IMR-90 (cell line): ENCODE results near the gene ADGRL1. TPM values are rescaled to one million over a fixed set of nuclear protein-coding genes. Genes with fewer than 3 reads are reported as not detected.

Experiments
- ATAC-seq: fragments of 200-7000 bp; cut with Tn5 transposase; 2 replicates; pipeline ENCODE4 v1.9.1; 2020; ENCODE audit warnings: low read depth, mild to moderate bottlenecking, moderate library complexity
- BruUV-seq: library from RNA; stranded (reverse); fragments of 400-500 nt; replicated peaks from 2 replicates; lab custom pipeline; 2021; lab: Mats Ljungman, UMichigan
- CTCF ChIA-PET: fragments of 300-600 bp; formaldehyde crosslinking; extraction: SDS; loops from one replicate; lab custom pipeline; 2021; ENCODE audit warnings: antibody characterized with exemption; lab: Yijun Ruan, JAX
- POLR2A ChIA-PET: fragments of 300-600 bp; sonication (Branson Sonifier 250); formaldehyde crosslinking; loops from one replicate; lab custom pipeline; 2022; ENCODE audit warnings: antibody characterized with exemption; ENCODE audit not compliant: unreplicated experiment; lab: Charles Lee
- DNase-seq: peaks from one replicate; pipeline ENCODE4 v3.0.0; 2013
- H2AFZ ChIP-seq: replicated peaks from 2 replicates; pipeline ENCODE3; 2013; ENCODE audit warnings: low read length, mild to moderate bottlenecking; ENCODE audit not compliant: poor library complexity
- H2AK5ac ChIP-seq: 2 replicates; pipeline ENCODE4 v1.6.1; 2013; ENCODE audit warnings: low read depth, low read length, inconsistent platforms
- H2AK9ac ChIP-seq: replicated peaks from 2 replicates; pipeline ENCODE3; 2013; ENCODE audit warnings: mild to moderate bottlenecking, low read depth, low read length, moderate library complexity; ENCODE audit not compliant: poor library complexity
- H2BK120ac ChIP-seq: 2 replicates; pipeline ENCODE4 v1.6.1; 2013; ENCODE audit warnings: low read depth, low read length, inconsistent platforms
- H2BK15ac ChIP-seq: 3 replicates; pipeline ENCODE4 v1.6.1; 2013; ENCODE audit warnings: low read depth, low read length, inconsistent platforms
- H2BK20ac ChIP-seq: 2 replicates; pipeline ENCODE4 v1.6.1; 2013; ENCODE audit warnings: low read depth, mild to moderate bottlenecking, inconsistent platforms, low read length, moderate library complexity
- H2BK5ac ChIP-seq: 2 replicates; pipeline ENCODE4 v1.6.1; 2013; ENCODE audit warnings: mild to moderate bottlenecking, low read depth, low read length, inconsistent platforms; ENCODE audit not compliant: poor library complexity, severe bottlenecking
- H3K14ac ChIP-seq: replicated peaks from 2 replicates; pipeline ENCODE4 v1.6.1; 2013; ENCODE audit warnings: low read depth, low read length, inconsistent platforms
- H3K18ac ChIP-seq: 2 replicates; pipeline ENCODE4 v1.6.1; 2013; ENCODE audit warnings: low read depth, low read length, control low read depth
- H3K23ac ChIP-seq: 2 replicates; pipeline ENCODE4 v1.6.1; 2013; ENCODE audit warnings: low read depth, low read length, inconsistent platforms
- H3K27ac ChIP-seq: 2 replicates; pipeline ENCODE4 v1.5.1; 2013; ENCODE audit warnings: mild to moderate bottlenecking, control low read depth, low read length; ENCODE audit not compliant: insufficient read depth
- H3K27me3 ChIP-seq: 2 replicates; pipeline ENCODE4 v1.6.1; 2013; ENCODE audit warnings: low read length; ENCODE audit not compliant: control insufficient read depth, insufficient read depth
- H3K36me3 ChIP-seq: 2 replicates; pipeline ENCODE4 v1.6.1; 2013; ENCODE audit warnings: low read length, mixed read lengths; ENCODE audit not compliant: control insufficient read depth, insufficient read depth
- H3K4ac ChIP-seq: 2 replicates; pipeline ENCODE4 v1.6.1; 2013; ENCODE audit warnings: low read depth, low read length, inconsistent platforms
- H3K4me1 ChIP-seq: 2 replicates; pipeline ENCODE4 v1.6.1; 2013; ENCODE audit warnings: low read length, mixed read lengths; ENCODE audit not compliant: control insufficient read depth, insufficient read depth
- H3K4me2 ChIP-seq: 2 replicates; pipeline ENCODE4 v1.6.1; 2013; ENCODE audit warnings: low read depth, mild to moderate bottlenecking, control low read depth, low read length, moderate library complexity
- H3K4me3 ChIP-seq: 2 replicates; pipeline ENCODE4 v1.5.1; 2013; ENCODE audit warnings: low read depth, mild to moderate bottlenecking, control low read depth, low read length, moderate library complexity; ENCODE audit not compliant: insufficient read depth
- H3K56ac ChIP-seq: 2 replicates; pipeline ENCODE4 v1.6.1; 2013; ENCODE audit warnings: low read length, inconsistent platforms; ENCODE audit not compliant: insufficient read depth; ENCODE audit errors: extremely low read depth
- H3K79me1 ChIP-seq, 2 experiments: 2 replicates each; pipeline ENCODE4 v1.6.1; 2013; ENCODE audit warnings: low read length in 2 of 2, inconsistent platforms in 1 of 2, low read depth in 1 of 2
- H3K9ac ChIP-seq: 2 replicates; pipeline ENCODE4 v1.6.1; 2013; ENCODE audit warnings: low read depth, low read length, control low read depth
- H3K9me1 ChIP-seq: 2 replicates; pipeline ENCODE4 v1.6.1; 2013; ENCODE audit warnings: low read length, inconsistent platforms; ENCODE audit not compliant: insufficient read depth
- H3K9me3 ChIP-seq: 2 replicates; pipeline ENCODE4 v1.6.1; 2013; ENCODE audit warnings: low read length; ENCODE audit not compliant: control insufficient read depth, insufficient read depth
- H4K20me1 ChIP-seq: 2 replicates; pipeline ENCODE4 v1.6.1; 2013; ENCODE audit warnings: low read length, inconsistent platforms; ENCODE audit not compliant: insufficient read depth
- H4K5ac ChIP-seq: 2 replicates; pipeline ENCODE4 v1.6.1; 2013; ENCODE audit warnings: mild to moderate bottlenecking, low read depth, low read length, control low read depth
- H4K8ac ChIP-seq, 2 experiments: 2 replicates each; pipeline ENCODE4 v1.6.1; 2013; ENCODE audit warnings: low read depth in 2 of 2, low read length in 2 of 2, control low read depth in 1 of 2, inconsistent platforms in 1 of 2
- H4K91ac ChIP-seq: 2 replicates; pipeline ENCODE4 v1.6.1; 2013; ENCODE audit warnings: low read depth, low read length, inconsistent platforms; ENCODE audit not compliant: insufficient read depth
- FOS ChIP-seq: fragments of 150-350 bp; IDR thresholded peaks from 2 replicates; pipeline ENCODE4 v1.6.1; 2016; ENCODE audit warnings: low read depth, low read length
- WGBS, 2 experiments: methylation state at CpG; one replicate each; pipeline versions ENCODE4 v1.1.5 to v1.1.7; 2013; ENCODE audit warnings: missing lambda C conversion rate in 2 of 2; ENCODE audit not compliant: insufficient read length in 1 of 2; ENCODE audit errors: extremely low coverage in 2 of 2; 5-methylcytosine and 5-hydroxymethylcytosine counted together
- dilution Hi-C: fragments of 300-500 bp; cut with HindIII; formaldehyde crosslinking; loops from one replicate; pipeline ENCODE4 v1.14.3; 2018; ENCODE audit warnings: low sequenced_read_pairs; ENCODE audit not compliant: unreplicated experiment
- in situ Hi-C: fragments of 300-500 bp; cut with MboI; formaldehyde crosslinking; loops from 3 replicates; pipeline ENCODE4 v1.14.3; 2019; ENCODE audit warnings: low sequenced_read_pairs, inconsistent platforms, mixed read lengths
- intact Hi-C: fragments of 100-400 bp; cut with micrococcal nuclease; formaldehyde crosslinking; loops from 2 replicates; pipeline ENCODE4 v1.10.0; 2022
- polyA plus RNA-seq, 3 experiments: library from polyadenylated mRNA; depleted of rRNA; stranded (reverse); fragments of >200 nt; gene quantifications; 2 replicates each; pipeline ENCODE4 v1.2.3, GENCODE V29; 2012; ENCODE audit warnings: low replicate concordance in 1 of 3
- total RNA-seq: library from RNA; depleted of rRNA; stranded (reverse); fragments of >200 nt; gene quantifications from 2 replicates; pipeline ENCODE4 v1.2.3, GENCODE V29; 2012
- TF ChIP-seq, protein P1 (sequence below): fragments of 150-350 bp; IDR thresholded peaks from 2 replicates; pipeline ENCODE4 v1.6.1; 2016; ENCODE audit warnings: low read depth, mild to moderate bottlenecking, low read length, moderate library complexity, borderline replicate concordance

The ADGRL1 gene
- total and polyA plus RNA-seq, 2 of the 4 experiments (the other 2 are of a cell fraction) = 0.72 to 2.2 TPM

DNA sequence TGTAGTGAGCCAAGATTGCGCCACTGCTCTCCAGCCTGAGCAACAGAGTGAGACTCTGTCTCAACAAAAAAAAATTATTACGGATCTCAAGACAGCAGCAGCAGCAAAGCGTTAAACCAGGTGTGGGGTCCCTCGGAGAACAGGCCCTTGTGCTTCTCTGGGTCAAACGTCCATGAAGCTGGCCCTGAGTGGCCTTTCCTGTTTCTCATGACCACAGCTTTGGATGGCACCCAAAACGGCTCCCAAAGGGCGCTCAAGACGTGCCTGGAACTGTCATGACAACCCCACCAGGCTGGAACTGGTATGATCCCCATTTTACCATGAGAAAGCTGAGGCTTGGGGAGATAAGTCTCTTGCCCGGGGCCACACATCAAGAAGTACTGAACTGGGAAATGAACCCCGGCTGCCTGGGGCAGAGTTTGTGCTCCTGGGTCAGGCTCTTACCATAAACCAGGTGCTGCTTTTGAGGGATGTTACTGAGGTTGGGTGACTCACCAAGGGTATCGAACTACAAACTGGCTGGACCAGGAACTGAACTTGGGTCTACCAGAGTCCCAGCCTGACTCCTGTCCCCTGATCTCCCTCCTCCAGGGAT lies 103.8 kb downstream of the ADGRL1 start:
- ATAC-seq = no peak
- H2BK15ac ChIP-seq = no peak overlapping the region

More for the DNA sequence above, 103.8 kb downstream of the ADGRL1 start:
- CTCF ChIA-PET = no interaction called here
- H2AFZ ChIP-seq = no peak overlapping the region
- H3K27me3 ChIP-seq = no peaks in the 10 kb centered on the region
- H3K9ac ChIP-seq = no peak overlapping the region
- peaks cover 0 to 4% of the 10 kb centered on the region in 2 experiments; a peak in 1 of 4 replicates for H3K79me1 ChIP-seq
- H3K4me3 ChIP-seq = no peak overlapping the region
- POLR2A ChIA-PET = no interaction called here
- H2BK5ac ChIP-seq = no peak overlapping the region
- no peak overlapping the region for H4K91ac ChIP-seq
- intact Hi-C loops = no loop called here
- in situ Hi-C loops = no loop called here
- dilution Hi-C loops = no loop called here
- no peak overlapping the region for H3K23ac ChIP-seq
- no peak overlapping the region for H2BK120ac ChIP-seq
- TF ChIP-seq, protein P1, sequence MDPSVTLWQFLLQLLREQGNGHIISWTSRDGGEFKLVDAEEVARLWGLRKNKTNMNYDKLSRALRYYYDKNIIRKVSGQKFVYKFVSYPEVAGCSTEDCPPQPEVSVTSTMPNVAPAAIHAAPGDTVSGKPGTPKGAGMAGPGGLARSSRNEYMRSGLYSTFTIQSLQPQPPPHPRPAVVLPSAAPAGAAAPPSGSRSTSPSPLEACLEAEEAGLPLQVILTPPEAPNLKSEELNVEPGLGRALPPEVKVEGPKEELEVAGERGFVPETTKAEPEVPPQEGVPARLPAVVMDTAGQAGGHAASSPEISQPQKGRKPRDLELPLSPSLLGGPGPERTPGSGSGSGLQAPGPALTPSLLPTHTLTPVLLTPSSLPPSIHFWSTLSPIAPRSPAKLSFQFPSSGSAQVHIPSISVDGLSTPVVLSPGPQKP = no peak
- TF ChIP-seq FOS = no peak
- H3K56ac ChIP-seq = no peak overlapping the region
- no peak overlapping the region for H2AK9ac ChIP-seq
- DNase-seq = no peak
- H3K27ac ChIP-seq = no peak overlapping the region
- H3K4ac ChIP-seq = no peak overlapping the region
- H3K9me3 ChIP-seq = no peaks in the 10 kb centered on the region
- H3K36me3 ChIP-seq = peaks cover 43% of the 10 kb centered on the region
- H3K18ac ChIP-seq = no peak overlapping the region
- no peak overlapping the region for H4K8ac ChIP-seq
- BruUV-seq = no TSS peak
- H3K4me1 ChIP-seq = no peaks in the 10 kb centered on the region
- peaks cover 3% of the 10 kb centered on the region; the same call in 1 of the 2 replicates for H3K9me1 ChIP-seq
- H2AK5ac ChIP-seq = no peak overlapping the region
- H4K5ac ChIP-seq = no peak overlapping the region
- H2BK20ac ChIP-seq = no peak overlapping the region
- no peaks in the 10 kb centered on the region for H4K20me1 ChIP-seq
- WGBS, 2 experiments = 74% methylated on average over 7 of the region's 11 CpGs; no CpG with 5 or more reads in 1 of the 2 experiments
- no peak overlapping the region for H3K4me2 ChIP-seq
- H3K14ac ChIP-seq = no peak overlapping the region
